HG02588 (cell line): ENCODE results near the gene SDK1.
"Not testable (repeated sequence)": the region's sequence is repeated elsewhere in the genome, so short reads cannot be mapped to it uniquely, and the experiment has no call there.

Source experiments
- ATAC-seq: cut with Tn5 transposase; IDR thresholded peaks from one replicate; pipeline ENCODE4 v1.9.1; 2021; ENCODE audit warnings: mild to moderate bottlenecking, moderate library complexity; ENCODE audit not compliant: unreplicated experiment

Gene SDK1

GRCh38 chr7:4225881-4226523 is 925.0 kb downstream of the SDK1 start:
- no peak for ATAC-seq

- no peak for ATAC-seq
Observed at GRCh38 chr7:4226524-4226882, 925.5 kb downstream of the SDK1 start.

- ATAC-seq = no peak
Observed at GRCh38 chr7:4227105-4228010, 926.3 kb downstream of the SDK1 start.

- ATAC-seq = no peak
Observed at GRCh38 chr7:4230352-4230751, 929.3 kb downstream of the SDK1 start.

- no peak for ATAC-seq
Observed at GRCh38 chr7:4233146-4233545, 932.1 kb downstream of the SDK1 start.

- no peak for ATAC-seq
Observed at GRCh38 chr7:4233621-4234497, 932.8 kb downstream of the SDK1 start.

GRCh38 chr7:4234498-4234855 is 933.4 kb downstream of the SDK1 start:
- no peak for ATAC-seq

- ATAC-seq = no peak
Observed at GRCh38 chr7:4234886-4235285, 933.8 kb downstream of the SDK1 start.

GRCh38 chr7:4235596-4235995 is 934.5 kb downstream of the SDK1 start:
- no peak for ATAC-seq

- no peak for ATAC-seq
Observed at GRCh38 chr7:4236389-4236788, 935.3 kb downstream of the SDK1 start.

GRCh38 chr7:4236873-4237272 is 935.8 kb downstream of the SDK1 start:
- not testable (repeated sequence) for ATAC-seq

- no peak for ATAC-seq
Observed at GRCh38 chr7:4237296-4238235, 936.5 kb downstream of the SDK1 start.

GRCh38 chr7:4238861-4239260 is 937.8 kb downstream of the SDK1 start:
- no peak for ATAC-seq

- no peak for ATAC-seq
Observed at GRCh38 chr7:4240042-4240441, 939.0 kb downstream of the SDK1 start.

- ATAC-seq = no peak
Observed at GRCh38 chr7:4240520-4241303, 939.7 kb downstream of the SDK1 start.

GRCh38 chr7:4241304-4241612 is 940.2 kb downstream of the SDK1 start:
- ATAC-seq = no peak

- no peak for ATAC-seq
Observed at GRCh38 chr7:4241791-4242190, 940.7 kb downstream of the SDK1 start.

GRCh38 chr7:4242706-4243105 is 941.7 kb downstream of the SDK1 start:
- no peak for ATAC-seq

- ATAC-seq = no peak
Observed at GRCh38 chr7:4244041-4244440, 943.0 kb downstream of the SDK1 start.

GRCh38 chr7:4244635-4245034 is 943.6 kb downstream of the SDK1 start:
- no peak for ATAC-seq
